Peyer's patch (tissue), 4 donors: ENCODE measurements around the gene CUBN.

Experiments
- POLR2A ChIP-seq, 2 donors: fragments of 450-650 bp; IDR thresholded peaks; one replicate each; pipeline ENCODE4 v1.5.1; 2017; ENCODE audit warnings: antibody characterized with exemption in 2 of 2, mild to moderate bottlenecking in 2 of 2, moderate library complexity in 2 of 2
- TF ChIP-seq, protein P1 (sequence below), 6 experiments: fragments of 450-650 bp in 4 of 6; fragments of 200-600 bp in 2 of 6; sonication (generic) in 1 of 6; IDR thresholded peaks; one replicate each; pipeline ENCODE4 v1.5.1; 2017 to 2019; ENCODE audit warnings: antibody characterized with exemption in 6 of 6, mild to moderate bottlenecking in 3 of 6, moderate library complexity in 1 of 6

DNA sequence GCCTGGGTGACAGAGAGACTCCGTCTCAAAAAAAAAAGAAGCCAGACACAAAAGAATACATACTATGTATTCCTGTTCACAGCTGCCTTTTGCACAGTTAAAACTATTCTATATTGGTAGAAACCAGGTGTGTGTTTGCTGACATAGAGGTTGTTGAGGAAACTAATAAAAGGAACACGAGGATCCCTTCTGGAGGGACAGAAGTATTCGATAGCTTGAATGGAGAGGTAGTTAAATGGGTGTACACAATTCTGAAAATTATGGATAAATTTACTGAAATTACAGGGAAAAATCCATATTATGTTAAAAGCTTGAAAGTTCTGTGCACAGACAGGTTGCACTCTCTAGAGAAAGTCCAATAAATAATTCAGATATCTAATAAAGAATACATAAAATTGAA lies 71.5 kb downstream of the CUBN start:
- TF ChIP-seq, protein P1, sequence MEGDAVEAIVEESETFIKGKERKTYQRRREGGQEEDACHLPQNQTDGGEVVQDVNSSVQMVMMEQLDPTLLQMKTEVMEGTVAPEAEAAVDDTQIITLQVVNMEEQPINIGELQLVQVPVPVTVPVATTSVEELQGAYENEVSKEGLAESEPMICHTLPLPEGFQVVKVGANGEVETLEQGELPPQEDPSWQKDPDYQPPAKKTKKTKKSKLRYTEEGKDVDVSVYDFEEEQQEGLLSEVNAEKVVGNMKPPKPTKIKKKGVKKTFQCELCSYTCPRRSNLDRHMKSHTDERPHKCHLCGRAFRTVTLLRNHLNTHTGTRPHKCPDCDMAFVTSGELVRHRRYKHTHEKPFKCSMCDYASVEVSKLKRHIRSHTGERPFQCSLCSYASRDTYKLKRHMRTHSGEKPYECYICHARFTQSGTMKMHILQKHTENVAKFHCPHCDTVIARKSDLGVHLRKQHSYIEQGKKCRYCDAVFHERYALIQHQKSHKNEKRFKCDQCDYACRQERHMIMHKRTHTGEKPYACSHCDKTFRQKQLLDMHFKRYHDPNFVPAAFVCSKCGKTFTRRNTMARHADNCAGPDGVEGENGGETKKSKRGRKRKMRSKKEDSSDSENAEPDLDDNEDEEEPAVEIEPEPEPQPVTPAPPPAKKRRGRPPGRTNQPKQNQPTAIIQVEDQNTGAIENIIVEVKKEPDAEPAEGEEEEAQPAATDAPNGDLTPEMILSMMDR (IDR thresholded peaks at IDR 0.05), result no peak
- TF ChIP-seq POLR2A (IDR thresholded peaks at IDR 0.05), result no peak
